22Rv1 (cell line): Measurements from ENCODE around the gene ANGPTL2.

Experiments used
- CTCF ChIP-seq: fragments of 450-650 bp; IDR thresholded peaks from 2 replicates; pipeline ENCODE4 v1.5.1; 2017; ENCODE audit warnings: mild to moderate bottlenecking
- ZFX ChIP-seq: fragments of 450-650 bp; IDR thresholded peaks from 2 replicates; pipeline ENCODE4 v1.6.1; 2017; ENCODE audit warnings: antibody characterized with exemption, borderline replicate concordance

- TF ChIP-seq CTCF, result no peak
- no peak for TF ChIP-seq ZFX
Observed at GRCh38 chr9:127086771-127087170, 35.7 kb downstream of the ANGPTL2 start.
